A549 (cell line): ENCODE measurements around the gene PIK3R6. TPM values are rescaled to one million over a fixed set of nuclear protein-coding genes. Genes with fewer than 3 reads are reported as not detected.

Experiments used
- ATAC-seq, 2 experiments: fragments of 200-7000 bp in 1 of 2; fragments of >200 bp in 1 of 2; cut with Nextera tagmentation in 1 of 2; cut with Tn5 transposase in 1 of 2; 3 replicates each; pipeline versions ENCODE4 v1.8.0 to v1.9.1; 2018 to 2020; ENCODE audit warnings: mild to moderate bottlenecking in 1 of 2, moderate library complexity in 1 of 2
- CTCF ChIA-PET: fragments of 300-600 bp; sonication (Branson Sonifier 250); formaldehyde crosslinking; extraction: SDS; loops from one replicate; lab custom pipeline; 2021; ENCODE audit warnings: antibody characterized with exemption, inconsistent platforms; lab: Yijun Ruan, JAX
- POLR2A ChIA-PET: fragments of 350-600 bp; formaldehyde crosslinking; extraction: SDS; loops from one replicate; lab custom pipeline; 2021; ENCODE audit warnings: antibody characterized with exemption, inconsistent platforms; lab: Yijun Ruan, JAX
- DNase-seq, 2 experiments: peaks; one replicate each; pipeline versions ENCODE4 v3.0.0 to v3.0.0-alpha.2; 2011 to 2016; ENCODE audit warnings: low read depth in 1 of 2, low spot score in 1 of 2
- FAIRE-seq: peaks from 2 replicates; lab custom pipeline; 2011; peaks lifted over from hg19 to GRCh38; lab: Jason Lieb, UNC
- H3K27ac ChIP-seq, 2 experiments: fragments of >200 bp; sonication (Bioruptor Twin); formaldehyde crosslinking; 3 replicates each; pipeline ENCODE4 v1.5.1; 2016 to 2017
- H3K4me1 ChIP-seq: fragments of >200 bp; sonication (Bioruptor Twin); formaldehyde crosslinking; 3 replicates; pipeline ENCODE4 v1.6.1; 2016
- H3K4me2 ChIP-seq: fragments of >200 bp; sonication (Bioruptor Twin); formaldehyde crosslinking; 3 replicates; pipeline ENCODE4 v1.6.1; 2016
- H3K4me3 ChIP-seq: fragments of >200 bp; sonication (Bioruptor Twin); formaldehyde crosslinking; 3 replicates; pipeline ENCODE4 v1.5.1; 2016
- H3K9me3 ChIP-seq: fragments of >200 bp; sonication (Bioruptor Twin); formaldehyde crosslinking; 3 replicates; pipeline ENCODE4 v1.6.1; 2016
- CBX2 ChIP-seq: fragments of 200-600 bp; sonication (generic); IDR thresholded peaks from 2 replicates; pipeline ENCODE4 v1.6.1; 2016; ENCODE audit warnings: low read depth, mild to moderate bottlenecking, borderline replicate concordance
- CBX8 ChIP-seq: fragments of 200-600 bp; sonication (generic); IDR thresholded peaks from 2 replicates; pipeline ENCODE4 v1.6.1; 2016
- FOSL2 ChIP-seq, 2 experiments: fragments of 450-650 bp in 1 of 2; fragments of >200 bp in 1 of 2; sonication (Bioruptor Twin) in 1 of 2; formaldehyde crosslinking; IDR thresholded peaks; 2 replicates each; pipeline versions ENCODE4 v1.5.0 to v1.6.1; 2016 to 2020; ENCODE audit warnings: mild to moderate bottlenecking in 1 of 2, moderate library complexity in 1 of 2
- HEYL ChIP-seq: fragments of 250-450 bp; sonication (Bioruptor Pico); IDR thresholded peaks from 2 replicates; pipeline ENCODE4 v1.8.0; 2021; ENCODE audit warnings: mild to moderate bottlenecking, moderate library complexity
- HOXA7 ChIP-seq: fragments of 250-450 bp; sonication (Bioruptor Pico); IDR thresholded peaks from 2 replicates; pipeline ENCODE4 v1.5.0; 2020; ENCODE audit warnings: mild to moderate bottlenecking, moderate library complexity
- HOXB13 ChIP-seq: fragments of 250-450 bp; sonication (Bioruptor Pico); IDR thresholded peaks from 2 replicates; pipeline ENCODE4 v1.5.0; 2020; ENCODE audit warnings: low read depth, mild to moderate bottlenecking, moderate library complexity
- HOXB5 ChIP-seq: fragments of 250-450 bp; sonication (Bioruptor Pico); IDR thresholded peaks from 2 replicates; pipeline ENCODE4 v1.5.0; 2020; ENCODE audit warnings: mild to moderate bottlenecking, moderate library complexity
- JUN ChIP-seq, 2 experiments: fragments of >200 bp; sonication (Bioruptor Twin); formaldehyde crosslinking; IDR thresholded peaks; 2 replicates in 1 of 2; 3 replicates in 1 of 2; pipeline ENCODE4 v1.6.1; 2016 to 2017
- MAFK ChIP-seq: fragments of 450-650 bp; IDR thresholded peaks from 2 replicates; pipeline ENCODE4 v1.6.1; 2014; ENCODE audit not compliant: partially characterized antibody
- MYC ChIP-seq: IDR thresholded peaks from 2 replicates; pipeline ENCODE4 v1.6.1; 2012; ENCODE audit warnings: mild to moderate bottlenecking, inconsistent platforms, low read length, improper control_type of control experiment, borderline replicate concordance
- NR3C1 ChIP-seq: fragments of >200 bp; sonication (Bioruptor Twin); formaldehyde crosslinking; IDR thresholded peaks from 3 replicates; pipeline ENCODE4 v1.6.1; 2017
- PHF8 ChIP-seq: fragments of 200-600 bp; sonication (generic); IDR thresholded peaks from 2 replicates; pipeline ENCODE4 v1.6.1; 2016; ENCODE audit warnings: low read depth, mild to moderate bottlenecking, antibody characterized with exemption, moderate library complexity, borderline replicate concordance
- POLR2A ChIP-seq: IDR thresholded peaks from 2 replicates; pipeline ENCODE4 v1.6.1; 2012; ENCODE audit warnings: mild to moderate bottlenecking, low read length
- RAD21 ChIP-seq, 2 experiments: fragments of >200 bp in 1 of 2; sonication (Bioruptor Twin) in 1 of 2; formaldehyde crosslinking in 1 of 2; IDR thresholded peaks in 1 of 2; conservative IDR thresholded peaks in 1 of 2; 2 replicates in 1 of 2; 3 replicates in 1 of 2; pipeline ENCODE4 v1.6.1; 2012 to 2018; ENCODE audit warnings: inconsistent platforms in 1 of 2
- RFX5 ChIP-seq: fragments of 450-650 bp; IDR thresholded peaks from 2 replicates; pipeline ENCODE4 v1.7.1; 2014; ENCODE audit warnings: antibody characterized with exemption, mild to moderate bottlenecking, moderate library complexity
- RNF2 ChIP-seq: fragments of 200-600 bp; sonication (generic); IDR thresholded peaks from 2 replicates; pipeline ENCODE4 v1.6.1; 2016; ENCODE audit warnings: low read depth, mild to moderate bottlenecking, antibody characterized with exemption, moderate library complexity, borderline replicate concordance
- SREBF2 ChIP-seq: fragments of 450-650 bp; IDR thresholded peaks from 2 replicates; pipeline ENCODE4 v1.6.1; 2014; ENCODE audit warnings: mild to moderate bottlenecking, moderate library complexity
- TFCP2L1 ChIP-seq: fragments of 250-450 bp; sonication (Bioruptor Pico); IDR thresholded peaks from 2 replicates; pipeline ENCODE4 v1.5.0; 2021; ENCODE audit warnings: mild to moderate bottlenecking
- ZC3H11A ChIP-seq: fragments of 450-650 bp; IDR thresholded peaks from 2 replicates; pipeline ENCODE4 v1.6.1; 2014; ENCODE audit warnings: antibody characterized with exemption, mild to moderate bottlenecking
- ZFP36 ChIP-seq: fragments of 450-650 bp; IDR thresholded peaks from 2 replicates; pipeline ENCODE4 v1.6.1; 2014; ENCODE audit warnings: borderline replicate concordance; ENCODE audit not compliant: partially characterized antibody
- ZSCAN20 ChIP-seq: fragments of 250-450 bp; sonication (Bioruptor Pico); IDR thresholded peaks from 2 replicates; pipeline ENCODE4 v1.8.0; 2022; ENCODE audit warnings: mild to moderate bottlenecking, moderate library complexity
- WGBS: methylation state at CpG from one replicate; pipeline ENCODE4 v1.1.6; 2017; ENCODE audit errors: missing lambda C conversion rate; 5-methylcytosine and 5-hydroxymethylcytosine counted together
- polyA plus RNA-seq, 4 experiments: library from polyadenylated mRNA; depleted of rRNA in 3 of 4; stranded (reverse); fragments of >200 nt; fragmentation: RNase III in 1 of 4; extraction: RNeasy Plus Mini Kit Qiagen cat#74134 plus additional on column Dnase treatment in 1 of 4; gene quantifications; 2 replicates in 3 of 4; 3 replicates in 1 of 4; pipeline ENCODE4 v1.2.3, GENCODE V29; 2011 to 2017
- TF ChIP-seq, protein P1 (sequence below): fragments of >200 bp; sonication (Bioruptor Twin); formaldehyde crosslinking; IDR thresholded peaks from 3 replicates; pipeline ENCODE4 v1.5.1; 2016
- TF ChIP-seq, protein P2 (sequence below): IDR thresholded peaks from 2 replicates; pipeline ENCODE4 v1.6.1; 2012
- TF ChIP-seq, protein P3 (sequence below): fragments of 250-450 bp; sonication (Bioruptor Pico); IDR thresholded peaks from 2 replicates; pipeline ENCODE4 v1.5.0; 2021; ENCODE audit warnings: mild to moderate bottlenecking, moderate library complexity, borderline replicate concordance
- TF ChIP-seq, protein P4 (sequence below): fragments of 450-650 bp; IDR thresholded peaks from 2 replicates; pipeline ENCODE4 v1.6.1; 2014; ENCODE audit warnings: antibody characterized with exemption
- TF ChIP-seq, protein P5 (sequence below): IDR thresholded peaks from 2 replicates; pipeline ENCODE4 v1.6.1; 2012
- TF ChIP-seq, protein P6 (sequence below): fragments of >200 bp; sonication (Bioruptor Twin); formaldehyde crosslinking; IDR thresholded peaks from 3 replicates; pipeline ENCODE4 v1.6.1; 2016

The PIK3R6 gene
- polyA plus RNA-seq, 2 of the 4 experiments (the other 2 are of a cell fraction) = not detected

DNA sequence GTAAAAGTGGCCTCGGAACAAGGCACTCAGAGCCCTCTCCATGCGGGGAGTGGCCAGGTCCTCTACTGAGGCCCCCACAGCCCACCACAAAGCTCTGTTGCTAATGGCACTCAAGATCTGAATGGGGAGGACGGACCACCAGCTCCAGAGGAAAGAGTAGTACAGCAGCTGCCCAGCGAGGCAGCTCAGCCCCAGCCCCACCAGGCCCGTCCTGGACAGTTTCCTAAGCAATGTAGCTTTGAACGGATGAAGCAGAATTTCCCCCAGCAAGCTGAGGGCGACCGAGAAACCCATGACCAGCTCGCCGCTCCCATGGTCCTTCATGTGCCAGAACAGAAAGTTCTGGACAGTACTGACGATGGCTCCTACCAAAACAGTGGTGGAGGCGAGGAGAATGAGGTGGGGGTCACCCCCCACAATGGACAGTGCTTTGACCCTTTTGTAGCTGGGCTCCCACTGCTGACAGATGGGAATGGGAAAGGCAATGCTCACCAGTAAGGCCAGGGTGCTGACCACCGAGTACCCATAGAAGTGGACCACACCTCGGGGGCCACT is 69.8 kb downstream of the PIK3R6 start:
- WGBS = 36% methylated on average over 14 of the region's 14 CpGs
- POLR2A ChIA-PET = no interaction called here
- Histone ChIP-seq H3K9me3 (no peaks in the 10 kb centered on the region), H3K4me1 (no peaks in the 10 kb centered on the region), H3K4me2 (no peak overlapping the region), H3K27ac (no peak overlapping the region), H3K4me3 (no peak overlapping the region)
- no peak for FAIRE-seq
- TF ChIP-seq, protein P1, sequence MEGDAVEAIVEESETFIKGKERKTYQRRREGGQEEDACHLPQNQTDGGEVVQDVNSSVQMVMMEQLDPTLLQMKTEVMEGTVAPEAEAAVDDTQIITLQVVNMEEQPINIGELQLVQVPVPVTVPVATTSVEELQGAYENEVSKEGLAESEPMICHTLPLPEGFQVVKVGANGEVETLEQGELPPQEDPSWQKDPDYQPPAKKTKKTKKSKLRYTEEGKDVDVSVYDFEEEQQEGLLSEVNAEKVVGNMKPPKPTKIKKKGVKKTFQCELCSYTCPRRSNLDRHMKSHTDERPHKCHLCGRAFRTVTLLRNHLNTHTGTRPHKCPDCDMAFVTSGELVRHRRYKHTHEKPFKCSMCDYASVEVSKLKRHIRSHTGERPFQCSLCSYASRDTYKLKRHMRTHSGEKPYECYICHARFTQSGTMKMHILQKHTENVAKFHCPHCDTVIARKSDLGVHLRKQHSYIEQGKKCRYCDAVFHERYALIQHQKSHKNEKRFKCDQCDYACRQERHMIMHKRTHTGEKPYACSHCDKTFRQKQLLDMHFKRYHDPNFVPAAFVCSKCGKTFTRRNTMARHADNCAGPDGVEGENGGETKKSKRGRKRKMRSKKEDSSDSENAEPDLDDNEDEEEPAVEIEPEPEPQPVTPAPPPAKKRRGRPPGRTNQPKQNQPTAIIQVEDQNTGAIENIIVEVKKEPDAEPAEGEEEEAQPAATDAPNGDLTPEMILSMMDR = no peak
- TF ChIP-seq MAFK (no peak), HOXA7 (no peak), RAD21 (conservative IDR thresholded peaks at IDR 0.05 in 1 of 2, IDR thresholded peaks at IDR 0.05 in 1 of 2) (no peak), ZSCAN20 (CRISPR knock-in tag) (no peak), MYC (no peak), PHF8 (no peak), CBX8 (no peak), HOXB5 (CRISPR knock-in tag) (no peak), RFX5 (no peak)
- TF ChIP-seq, protein P2, sequence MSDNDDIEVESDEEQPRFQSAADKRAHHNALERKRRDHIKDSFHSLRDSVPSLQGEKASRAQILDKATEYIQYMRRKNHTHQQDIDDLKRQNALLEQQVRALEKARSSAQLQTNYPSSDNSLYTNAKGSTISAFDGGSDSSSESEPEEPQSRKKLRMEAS = no peak
- TF ChIP-seq, protein P3, sequence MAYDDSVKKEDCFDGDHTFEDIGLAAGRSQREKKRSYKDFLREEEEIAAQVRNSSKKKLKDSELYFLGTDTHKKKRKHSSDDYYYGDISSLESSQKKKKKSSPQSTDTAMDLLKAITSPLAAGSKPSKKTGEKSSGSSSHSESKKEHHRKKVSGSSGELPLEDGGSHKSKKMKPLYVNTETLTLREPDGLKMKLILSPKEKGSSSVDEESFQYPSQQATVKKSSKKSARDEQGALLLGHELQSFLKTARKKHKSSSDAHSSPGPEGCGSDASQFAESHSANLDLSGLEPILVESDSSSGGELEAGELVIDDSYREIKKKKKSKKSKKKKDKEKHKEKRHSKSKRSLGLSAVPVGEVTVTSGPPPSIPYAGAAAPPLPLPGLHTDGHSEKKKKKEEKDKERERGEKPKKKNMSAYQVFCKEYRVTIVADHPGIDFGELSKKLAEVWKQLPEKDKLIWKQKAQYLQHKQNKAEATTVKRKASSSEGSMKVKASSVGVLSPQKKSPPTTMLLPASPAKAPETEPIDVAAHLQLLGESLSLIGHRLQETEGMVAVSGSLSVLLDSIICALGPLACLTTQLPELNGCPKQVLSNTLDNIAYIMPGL (CRISPR knock-in tag) = no peak
- CTCF ChIA-PET = interaction anchor here (1.3 to 4.7 kb wide), 4 partner anchors 11 to 388 kb away, joined by 4 to 51 read pairs (median 6); no protein-coding TSS in a partner anchor
- no peak for DNase-seq
- ATAC-seq = no peak

DNA sequence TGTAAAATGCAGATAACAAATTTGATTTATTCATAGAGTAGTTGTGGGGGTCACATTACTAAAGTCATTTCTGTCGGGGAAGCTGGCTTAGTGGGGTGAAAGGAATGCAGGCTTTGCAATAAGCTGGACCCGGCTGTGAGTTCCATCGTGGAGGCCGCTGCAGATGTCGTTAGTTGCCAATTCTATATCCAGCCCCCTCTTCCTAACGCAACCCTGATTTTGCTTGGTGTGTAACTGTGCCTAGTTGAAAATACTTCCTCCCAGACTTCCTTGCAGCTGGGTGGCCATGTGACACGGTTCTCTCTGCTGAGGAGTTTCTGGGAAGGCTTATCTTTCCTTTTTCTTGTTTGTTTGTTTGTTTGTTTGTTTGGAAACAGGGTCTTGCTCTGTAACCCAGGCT is 72.8 kb downstream of the PIK3R6 start:
- peaks cover 13% of the 10 kb centered on the region; the same call in 2 of the 3 replicates for H3K9me3 ChIP-seq
- DNase-seq = no peak
- no peak overlapping the region for H3K4me3 ChIP-seq
- CTCF ChIA-PET = interaction anchor here (0.9 to 2.7 kb wide), 3 partner anchors 9 to 30 kb away, joined by 3 to 23 read pairs (median 7); no protein-coding TSS in a partner anchor
- H3K4me2 ChIP-seq = no peak overlapping the region
- POLR2A ChIA-PET = no interaction called here
- TF ChIP-seq JUN (IDR thresholded peaks at IDR 0.05) (no peak), SREBF2 (no peak), FOSL2 (IDR thresholded peaks at IDR 0.05) (no peak), FOSL2 (CRISPR knock-in tag; IDR thresholded peaks at IDR 0.05) (no peak), ZC3H11A (no peak), RNF2 (no peak), MAFK (no peak), MYC (no peak), ZSCAN20 (CRISPR knock-in tag) (no peak), CBX2 (no peak), HOXA7 (no peak), ZFP36 (no peak), NR3C1 (no peak), HOXB13 (CRISPR knock-in tag) (no peak), POLR2A (no peak), TFCP2L1 (no peak), HEYL (CRISPR knock-in tag) (no peak)
- TF ChIP-seq, protein P4, sequence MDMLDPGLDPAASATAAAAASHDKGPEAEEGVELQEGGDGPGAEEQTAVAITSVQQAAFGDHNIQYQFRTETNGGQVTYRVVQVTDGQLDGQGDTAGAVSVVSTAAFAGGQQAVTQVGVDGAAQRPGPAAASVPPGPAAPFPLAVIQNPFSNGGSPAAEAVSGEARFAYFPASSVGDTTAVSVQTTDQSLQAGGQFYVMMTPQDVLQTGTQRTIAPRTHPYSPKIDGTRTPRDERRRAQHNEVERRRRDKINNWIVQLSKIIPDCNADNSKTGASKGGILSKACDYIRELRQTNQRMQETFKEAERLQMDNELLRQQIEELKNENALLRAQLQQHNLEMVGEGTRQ = no peak
- TF ChIP-seq, protein P1 = no peak
- TF ChIP-seq, protein P5, sequence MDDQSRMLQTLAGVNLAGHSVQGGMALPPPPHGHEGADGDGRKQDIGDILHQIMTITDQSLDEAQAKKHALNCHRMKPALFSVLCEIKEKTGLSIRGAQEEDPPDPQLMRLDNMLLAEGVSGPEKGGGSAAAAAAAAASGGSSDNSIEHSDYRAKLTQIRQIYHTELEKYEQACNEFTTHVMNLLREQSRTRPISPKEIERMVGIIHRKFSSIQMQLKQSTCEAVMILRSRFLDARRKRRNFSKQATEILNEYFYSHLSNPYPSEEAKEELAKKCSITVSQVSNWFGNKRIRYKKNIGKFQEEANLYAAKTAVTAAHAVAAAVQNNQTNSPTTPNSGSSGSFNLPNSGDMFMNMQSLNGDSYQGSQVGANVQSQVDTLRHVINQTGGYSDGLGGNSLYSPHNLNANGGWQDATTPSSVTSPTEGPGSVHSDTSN = no peak
- TF ChIP-seq, protein P6, sequence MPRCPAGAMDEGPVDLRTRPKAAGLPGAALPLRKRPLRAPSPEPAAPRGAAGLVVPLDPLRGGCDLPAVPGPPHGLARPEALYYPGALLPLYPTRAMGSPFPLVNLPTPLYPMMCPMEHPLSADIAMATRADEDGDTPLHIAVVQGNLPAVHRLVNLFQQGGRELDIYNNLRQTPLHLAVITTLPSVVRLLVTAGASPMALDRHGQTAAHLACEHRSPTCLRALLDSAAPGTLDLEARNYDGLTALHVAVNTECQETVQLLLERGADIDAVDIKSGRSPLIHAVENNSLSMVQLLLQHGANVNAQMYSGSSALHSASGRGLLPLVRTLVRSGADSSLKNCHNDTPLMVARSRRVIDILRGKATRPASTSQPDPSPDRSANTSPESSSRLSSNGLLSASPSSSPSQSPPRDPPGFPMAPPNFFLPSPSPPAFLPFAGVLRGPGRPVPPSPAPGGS = no peak
- no peak for FAIRE-seq
- 71% methylated on average over 7 of the region's 7 CpGs for WGBS
- H3K4me1 ChIP-seq = no peaks in the 10 kb centered on the region
- H3K27ac ChIP-seq = no peak overlapping the region
- ATAC-seq = no peak
